ENCODE data around the gene SPATA33.

The SPATA33 gene

GRCh38 chr16:89623511-89624261 lies 34.0 kb upstream of the SPATA33 start:
- Histone ChIP-seq H3K79me2 (ENCODE audit: low read length) (no peaks in the 10 kb centered on the region), H3K36me3 (replicated peaks; ENCODE audit: insufficient read depth, low read length) (no peaks in the 10 kb centered on the region), H3K4me3 (ENCODE audit: low read length) (no peak overlapping the region), H2AFZ (ENCODE audit: low read length) (no peak overlapping the region), H3F3A (ENCODE audit: insufficient read depth, low read length) (no peaks in the 10 kb centered on the region), H3K9me2 (replicated peaks; ENCODE audit: insufficient read depth, low read length) (no peaks in the 10 kb centered on the region), H3K27me3 (replicated peaks; ENCODE audit: insufficient read depth, low read length) (peaks cover 26% of the 10 kb centered on the region), H4K20me1 (ENCODE audit: insufficient read depth, low read length) (no peaks in the 10 kb centered on the region), H3K4me2 (ENCODE audit: low read depth, low read length) (no peak overlapping the region), H3K9ac (ENCODE audit: low read length) (no peak overlapping the region), H3K27ac (ENCODE audit: low read length) (no peak overlapping the region), H3K4me1 (ENCODE audit: low read length) (no peaks in the 10 kb centered on the region), H3K9me3 (replicated peaks; ENCODE audit: insufficient read depth, low read length) (no peaks in the 10 kb centered on the region)
- no peak for TF ChIP-seq EZH2phosphoT487 (IDR thresholded peaks at IDR 0.05; ENCODE audit: low read length)
- no peak for TF ChIP-seq EZH2 (optimal IDR thresholded peaks at IDR 0.05; ENCODE audit: low read depth, low read length)
- no peak for TF ChIP-seq CTCF (IDR thresholded peaks at IDR 0.05; ENCODE audit: low read length)
- no peak for DNase-seq

GRCh38 chr16:89624777-89625761 lies 32.6 kb upstream of the SPATA33 start:
- Histone ChIP-seq H3K9me2 (replicated peaks; ENCODE audit: insufficient read depth, low read length) (no peaks in the 10 kb centered on the region), H3K79me2 (ENCODE audit: low read length) (no peaks in the 10 kb centered on the region), H3K4me1 (ENCODE audit: low read length) (no peaks in the 10 kb centered on the region), H3K4me2 (ENCODE audit: low read depth, low read length) (no peak overlapping the region), H3K27ac (ENCODE audit: low read length) (no peak overlapping the region), H3F3A (ENCODE audit: insufficient read depth, low read length) (no peaks in the 10 kb centered on the region), H3K4me3 (ENCODE audit: low read length) (no peak overlapping the region), H3K36me3 (replicated peaks; ENCODE audit: insufficient read depth, low read length) (no peaks in the 10 kb centered on the region), H3K27me3 (replicated peaks; ENCODE audit: insufficient read depth, low read length) (peaks cover 26% of the 10 kb centered on the region), H3K9ac (ENCODE audit: low read length) (no peak overlapping the region), H2AFZ (ENCODE audit: low read length) (no peak overlapping the region), H3K9me3 (replicated peaks; ENCODE audit: insufficient read depth, low read length) (no peaks in the 10 kb centered on the region), H4K20me1 (ENCODE audit: insufficient read depth, low read length) (no peaks in the 10 kb centered on the region)
- TF ChIP-seq CTCF (IDR thresholded peaks at IDR 0.05; ENCODE audit: low read length), result no peak
- TF ChIP-seq EZH2 (optimal IDR thresholded peaks at IDR 0.05; ENCODE audit: low read depth, low read length), result no peak
- TF ChIP-seq EZH2phosphoT487 (IDR thresholded peaks at IDR 0.05; ENCODE audit: low read length), result no peak
- no peak for DNase-seq

GRCh38 chr16:89629827-89630610 lies 27.6 kb upstream of the SPATA33 start:
- H3K36me3 ChIP-seq (replicated peaks; ENCODE audit: insufficient read depth, low read length), result no peaks in the 10 kb centered on the region
- H3K4me2 ChIP-seq (ENCODE audit: low read depth, low read length), result no peak overlapping the region
- no peak for DNase-seq
- no peaks in the 10 kb centered on the region for H3K9me3 ChIP-seq (replicated peaks; ENCODE audit: insufficient read depth, low read length)
- TF ChIP-seq EZH2phosphoT487 (IDR thresholded peaks at IDR 0.05; ENCODE audit: low read length) (no peak), EZH2 (optimal IDR thresholded peaks at IDR 0.05; ENCODE audit: low read depth, low read length) (no peak), CTCF (IDR thresholded peaks at IDR 0.05; ENCODE audit: low read length) (no peak)
- no peaks in the 10 kb centered on the region for H3K79me2 ChIP-seq (ENCODE audit: low read length)
- H3K4me1 ChIP-seq (ENCODE audit: low read length), result no peaks in the 10 kb centered on the region
- H3K27ac ChIP-seq (ENCODE audit: low read length), result no peak overlapping the region
- H4K20me1 ChIP-seq (ENCODE audit: insufficient read depth, low read length), result no peaks in the 10 kb centered on the region
- no peak overlapping the region for H2AFZ ChIP-seq (ENCODE audit: low read length)
- H3K27me3 ChIP-seq (replicated peaks; ENCODE audit: insufficient read depth, low read length), result peaks cover 17% of the 10 kb centered on the region
- no peak overlapping the region for H3K9ac ChIP-seq (ENCODE audit: low read length)
- no peaks in the 10 kb centered on the region for H3F3A ChIP-seq (ENCODE audit: insufficient read depth, low read length)
- no peak overlapping the region for H3K4me3 ChIP-seq (ENCODE audit: low read length)
- no peaks in the 10 kb centered on the region for H3K9me2 ChIP-seq (replicated peaks; ENCODE audit: insufficient read depth, low read length)

All from MM.1S (cell line).